SK-N-SH (cell line): ENCODE data around the gene MAPK9.

Experiments
- FOXM1 ChIP-seq: IDR thresholded peaks from 2 replicates; pipeline ENCODE4 v1.4.0; 2012; ENCODE audit warnings: low read depth, mild to moderate bottlenecking
- POLR2AphosphoS5 ChIP-seq: IDR thresholded peaks from 2 replicates; pipeline ENCODE4 v1.6.1; 2012; ENCODE audit warnings: low read depth, low read length
- RAD21 ChIP-seq: IDR thresholded peaks from 2 replicates; pipeline ENCODE4 v1.6.1; 2012; ENCODE audit warnings: mild to moderate bottlenecking, low read length
- TF ChIP-seq, protein P1 (sequence below): fragments of 200-600 bp; sonication (generic); IDR thresholded peaks from 2 replicates; pipeline ENCODE4 v1.6.1; 2017; ENCODE audit warnings: antibody characterized with exemption, mild to moderate bottlenecking, moderate library complexity

- TF ChIP-seq, protein P1, sequence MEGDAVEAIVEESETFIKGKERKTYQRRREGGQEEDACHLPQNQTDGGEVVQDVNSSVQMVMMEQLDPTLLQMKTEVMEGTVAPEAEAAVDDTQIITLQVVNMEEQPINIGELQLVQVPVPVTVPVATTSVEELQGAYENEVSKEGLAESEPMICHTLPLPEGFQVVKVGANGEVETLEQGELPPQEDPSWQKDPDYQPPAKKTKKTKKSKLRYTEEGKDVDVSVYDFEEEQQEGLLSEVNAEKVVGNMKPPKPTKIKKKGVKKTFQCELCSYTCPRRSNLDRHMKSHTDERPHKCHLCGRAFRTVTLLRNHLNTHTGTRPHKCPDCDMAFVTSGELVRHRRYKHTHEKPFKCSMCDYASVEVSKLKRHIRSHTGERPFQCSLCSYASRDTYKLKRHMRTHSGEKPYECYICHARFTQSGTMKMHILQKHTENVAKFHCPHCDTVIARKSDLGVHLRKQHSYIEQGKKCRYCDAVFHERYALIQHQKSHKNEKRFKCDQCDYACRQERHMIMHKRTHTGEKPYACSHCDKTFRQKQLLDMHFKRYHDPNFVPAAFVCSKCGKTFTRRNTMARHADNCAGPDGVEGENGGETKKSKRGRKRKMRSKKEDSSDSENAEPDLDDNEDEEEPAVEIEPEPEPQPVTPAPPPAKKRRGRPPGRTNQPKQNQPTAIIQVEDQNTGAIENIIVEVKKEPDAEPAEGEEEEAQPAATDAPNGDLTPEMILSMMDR, result no peak
- TF ChIP-seq RAD21 (no peak), FOXM1 (no peak), POLR2AphosphoS5 (no peak)
Observed at GRCh38 chr5:180302256-180302655, 10.4 kb upstream of the MAPK9 start.
